ENCODE measurements around the gene PHF20.
"Not testable (repeated sequence)": the region's sequence is repeated elsewhere in the genome, so short reads cannot be mapped to it uniquely, and the experiment has no call there.

PHF20 gene

DNA sequence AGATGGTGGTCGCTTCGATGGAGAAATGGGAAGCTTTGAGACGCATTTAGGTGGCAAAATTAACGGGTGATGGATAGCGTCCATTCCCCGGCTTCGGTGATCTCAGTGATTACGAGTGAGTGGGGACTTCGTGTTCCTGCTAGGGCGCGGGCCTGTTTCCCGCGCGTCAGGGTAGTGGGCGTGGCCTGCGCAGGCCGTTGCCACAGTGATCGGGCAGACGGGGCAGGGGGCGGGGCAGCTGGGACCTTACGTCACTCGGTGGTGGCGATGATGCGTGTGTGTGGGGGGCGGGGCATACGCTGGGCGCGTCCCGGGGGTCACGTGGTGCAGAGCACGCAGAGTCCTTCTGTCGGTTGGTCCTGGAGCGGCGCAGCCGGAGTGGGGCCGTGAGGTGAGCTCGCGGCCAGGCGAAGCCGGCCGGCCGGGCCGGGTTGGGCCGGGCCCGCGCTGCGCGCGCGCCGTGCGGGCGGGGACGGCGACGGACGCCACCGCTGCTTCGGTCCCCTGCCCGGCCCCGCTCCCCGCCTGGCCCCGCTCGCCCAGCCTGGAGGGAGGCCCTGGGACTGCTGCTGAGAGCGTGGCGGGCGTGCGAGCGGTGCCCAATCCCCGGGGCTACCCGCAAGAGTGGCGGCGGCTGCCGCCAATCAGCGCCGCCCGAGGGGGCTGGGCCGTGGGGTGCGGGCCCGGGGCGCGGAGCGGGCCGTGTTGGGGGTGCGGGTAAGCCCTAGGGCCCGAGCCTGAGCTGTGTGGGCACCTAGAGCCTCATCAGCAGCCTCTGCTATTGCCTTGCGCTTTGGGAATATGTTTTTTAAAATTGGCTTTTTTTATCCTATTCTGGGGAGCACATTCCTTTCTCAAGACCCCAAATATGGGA lies at the start of gene PHF20:
TSS of gene PHF20 (plus strand) at position 327 of the 874 bp plus-strand sequence. CDS start 29,508 bp downstream, outside the sequence.
- peak within 1 kb of the TSS; percentile 95 to 98 for H3K27ac ChIP-seq
- TF ChIP-seq CTCF (IDR thresholded peaks at IDR 0.05): no peak
- DNase-seq (ENCODE audit: low spot score): peak; percentile 99
- H3K4me3 ChIP-seq: peak within 1 kb of the TSS; percentile 76

DNA sequence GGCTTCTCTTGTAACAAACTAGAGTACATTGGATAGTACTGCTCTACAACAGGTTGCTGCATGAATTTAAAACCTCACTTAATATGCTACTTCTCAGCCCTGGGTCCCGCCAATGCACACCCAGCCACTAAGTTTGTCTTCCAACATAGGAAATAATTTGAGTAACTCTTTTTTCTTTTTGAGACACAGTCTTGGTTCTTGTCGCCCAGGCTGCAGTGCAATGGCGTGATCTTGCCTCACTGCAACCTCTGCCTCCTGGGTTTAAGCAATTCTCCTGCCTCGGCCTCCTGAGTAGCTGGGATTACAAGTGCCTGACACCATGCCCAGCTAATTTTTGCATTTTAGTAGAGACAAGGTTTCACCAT lies 48.6 kb upstream of the PHF20 start:
- not testable (repeated sequence) for H3K27ac ChIP-seq; DNase-seq (ENCODE audit: low spot score); H3K4me3 ChIP-seq

DNA sequence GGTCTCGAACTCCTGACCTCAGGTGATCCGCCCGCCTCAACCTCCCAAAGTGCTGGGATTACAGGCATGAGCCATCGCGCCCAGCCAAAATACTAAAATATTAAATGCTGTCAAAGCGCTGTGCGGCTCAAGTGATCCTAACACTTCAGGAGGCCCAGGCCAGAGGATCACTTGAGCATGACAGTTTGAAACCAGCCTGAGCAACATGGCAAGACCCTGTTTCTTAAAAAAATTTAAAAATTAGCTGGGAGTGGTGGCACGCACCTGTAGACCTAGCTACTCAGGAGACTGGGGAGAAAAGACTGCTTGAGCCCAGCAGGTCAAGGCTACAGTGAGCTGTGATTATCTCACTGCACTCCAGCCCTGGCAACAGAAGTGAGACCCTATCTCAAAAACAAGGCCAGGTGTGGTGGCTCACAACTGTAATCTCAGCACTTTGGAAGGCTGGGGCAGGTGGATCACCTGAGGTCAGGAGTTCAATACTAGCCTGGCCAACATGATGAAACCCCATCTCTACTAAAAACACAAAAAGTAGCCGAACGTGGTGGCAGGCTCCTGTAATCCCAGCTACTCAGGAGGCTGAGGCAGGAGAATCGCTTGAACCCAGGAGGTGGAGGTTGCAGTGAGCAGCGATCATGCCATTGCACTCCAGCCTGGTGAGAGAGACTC lies 48.0 kb upstream of the PHF20 start:
- not testable (repeated sequence) for DNase-seq (ENCODE audit: low spot score); H3K27ac ChIP-seq

DNA sequence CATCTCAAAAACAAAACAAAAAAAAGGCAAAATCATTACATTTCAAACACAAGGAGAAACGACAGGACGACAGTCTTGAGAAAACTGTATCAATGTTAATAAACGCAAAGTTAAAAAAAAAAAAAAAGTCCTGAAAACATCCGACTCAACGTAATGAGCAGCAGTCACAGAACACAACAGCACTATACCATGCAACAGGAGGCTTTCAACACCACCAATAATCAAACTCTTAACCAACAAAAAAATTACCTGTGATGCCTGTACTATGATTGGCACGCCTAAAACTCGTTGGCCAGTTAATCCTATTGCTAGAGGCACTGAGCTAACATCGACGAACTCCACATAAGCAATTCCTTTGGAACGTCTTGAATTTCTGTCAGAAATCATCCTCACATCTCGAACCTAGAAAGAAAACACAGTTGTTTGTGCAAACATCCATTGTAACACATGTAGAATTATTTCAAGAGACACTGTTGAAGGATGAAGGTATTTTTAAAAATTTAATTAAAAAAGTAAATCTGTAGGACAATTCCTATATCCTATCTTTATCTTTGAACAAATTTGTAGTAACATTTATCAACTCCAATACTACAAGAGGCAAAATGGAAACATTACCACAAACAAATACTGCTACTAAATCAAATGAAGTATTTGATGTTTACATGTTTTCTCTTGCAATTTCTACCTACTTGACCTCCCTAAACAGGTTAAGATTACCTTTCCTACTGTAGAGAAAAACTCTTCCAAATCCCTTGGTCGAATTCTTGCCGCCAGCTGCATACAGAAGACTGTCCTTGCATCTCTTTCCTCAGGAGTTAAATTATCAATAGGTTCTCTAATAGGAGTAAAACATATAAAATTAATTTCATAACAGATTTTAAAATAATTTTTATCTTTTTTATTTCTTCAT lies 47.2 kb upstream of the PHF20 start:
- DNase-seq (ENCODE audit: low spot score): no peak
- no peak for TF ChIP-seq CTCF (IDR thresholded peaks at IDR 0.05)
- Histone ChIP-seq H3K27ac (no peak overlapping the region), H3K4me3 (no peak overlapping the region)

More for the DNA sequence above, 48.0 kb upstream of the PHF20 start:
- not testable (repeated sequence) for H3K4me3 ChIP-seq

- no peak overlapping the region for H3K27ac ChIP-seq
- no peak for TF ChIP-seq CTCF (IDR thresholded peaks at IDR 0.05)
- H3K4me3 ChIP-seq: no peak overlapping the region
- no peak for DNase-seq (ENCODE audit: low spot score)
Measured at GRCh38 chr20:35726842-35727711, 44.7 kb upstream of the PHF20 start.

- Histone ChIP-seq H3K27ac (no peak overlapping the region), H3K4me3 (no peak overlapping the region)
- no peak for DNase-seq (ENCODE audit: low spot score)
- TF ChIP-seq CTCF (IDR thresholded peaks at IDR 0.05): no peak
Measured at GRCh38 chr20:35729283-35729807, 42.5 kb upstream of the PHF20 start.
